K562 (cell line): ENCODE results near the gene CA7. TPM values are rescaled to one million over a fixed set of nuclear protein-coding genes. Genes with fewer than 3 reads are reported as not detected.

Experiments used
- ATAC-seq: fragments of 200-7000 bp; cut with Tn5 transposase; 3 replicates; pipeline ENCODE4 v1.9.1; 2020; ENCODE audit warnings: moderate library complexity
- BruUV-seq: library from RNA; stranded (reverse); fragments of 400-500 nt; replicated peaks from 2 replicates; lab custom pipeline; 2021; lab: Mats Ljungman, UMichigan
- CTCF ChIA-PET: fragments of 300-600 bp; formaldehyde crosslinking; extraction: SDS; loops from one replicate; lab custom pipeline; 2021; ENCODE audit warnings: low intra/inter-chr PET ratio; lab: Yijun Ruan, JAX
- POLR2A ChIA-PET: fragments of 300-600, 350-650 bp; sonication (Branson Sonifier 250); formaldehyde crosslinking; extraction: SDS; loops from one replicate; lab custom pipeline; 2021; ENCODE audit warnings: antibody characterized with exemption, inconsistent platforms; lab: Yijun Ruan, JAX
- DNase-seq, 4 experiments: peaks; one replicate each; pipeline versions ENCODE4 v3.0.0 to v3.0.0-alpha.2; 2011 to 2018; ENCODE audit warnings: low spot score in 3 of 4, mixed read lengths in 3 of 4; ENCODE audit errors: extremely low read depth in 1 of 4
- FAIRE-seq: peaks from 2 replicates; lab custom pipeline; 2011; peaks lifted over from hg19 to GRCh38; lab: Jason Lieb, UNC
- H2AFZ ChIP-seq: 2 replicates; pipeline ENCODE4 v1.6.0; 2011; ENCODE audit warnings: low read depth, low read length, control low read depth, inconsistent platforms
- H3K27ac ChIP-seq: fragments of 200-600 bp; 3 replicates; pipeline ENCODE4 v1.8.0; 2011; ENCODE audit warnings: low read depth, mild to moderate bottlenecking, control low read depth, inconsistent platforms, low read length, moderate library complexity, mixed read lengths; ENCODE audit errors: extremely low read depth
- H3K27me3 ChIP-seq, 2 experiments: fragments of 300-600 bp in 1 of 2; 2 replicates in 1 of 2; 3 replicates in 1 of 2; pipeline versions ENCODE4 v1.6.0 to v1.8.0; 2011; ENCODE audit warnings: inconsistent platforms in 2 of 2, low read length in 2 of 2, mild to moderate bottlenecking in 1 of 2, mixed read lengths in 1 of 2, moderate library complexity in 1 of 2; ENCODE audit not compliant: control insufficient read depth in 2 of 2, insufficient read depth in 2 of 2
- H3K36me3 ChIP-seq: fragments of 300-600 bp; 3 replicates; pipeline ENCODE4 v1.8.0; 2011; ENCODE audit warnings: mild to moderate bottlenecking, low read length, inconsistent platforms; ENCODE audit not compliant: control insufficient read depth, insufficient read depth
- H3K4me1 ChIP-seq, 2 experiments: fragments of 200-600 bp in 1 of 2; replicated peaks in 1 of 2; 2 replicates in 1 of 2; 3 replicates in 1 of 2; pipeline versions ENCODE4 v1.5.1 to v1.8.0; 2011; ENCODE audit warnings: inconsistent platforms in 2 of 2, low read length in 2 of 2, mild to moderate bottlenecking in 1 of 2, mixed read lengths in 1 of 2, moderate library complexity in 1 of 2; ENCODE audit not compliant: control insufficient read depth in 2 of 2, insufficient read depth in 2 of 2
- H3K4me2 ChIP-seq: 2 replicates; pipeline ENCODE4 v1.6.1; 2011; ENCODE audit warnings: low read length, control low read depth, inconsistent platforms, mixed read lengths; ENCODE audit not compliant: insufficient read depth
- H3K4me3 ChIP-seq: fragments of 200-600 bp; sonication (generic), shearing (Covaris generic); 2 replicates; pipeline ENCODE4 v1.5.1; 2016; ENCODE audit warnings: control low read depth, inconsistent platforms
- H3K79me2 ChIP-seq: fragments of 200-600 bp; 3 replicates; pipeline ENCODE4 v1.8.0; 2011; ENCODE audit warnings: low read length, inconsistent platforms; ENCODE audit not compliant: control insufficient read depth, insufficient read depth
- H3K9ac ChIP-seq, 2 experiments: 2 replicates each; pipeline versions ENCODE4 v1.6.0 to v1.6.1; 2011; ENCODE audit warnings: low read depth in 2 of 2, low read length in 2 of 2, control low read depth in 1 of 2, inconsistent platforms in 1 of 2, mild to moderate bottlenecking in 1 of 2, mixed read lengths in 1 of 2; ENCODE audit not compliant: insufficient read depth in 1 of 2
- H3K9me1 ChIP-seq: one replicate; pipeline ENCODE4 v1.6.0; 2011; ENCODE audit warnings: inconsistent platforms, mild to moderate bottlenecking, low read length, moderate library complexity; ENCODE audit not compliant: control insufficient read depth, insufficient read depth
- H3K9me3 ChIP-seq: replicated peaks from 2 replicates; pipeline ENCODE4 v1.5.1; 2011; ENCODE audit warnings: low read depth, low read length, inconsistent platforms; ENCODE audit not compliant: control insufficient read depth, insufficient read depth
- H4K20me1 ChIP-seq: replicated peaks from 2 replicates; pipeline ENCODE4 v1.6.1; 2011; ENCODE audit warnings: low read length, inconsistent platforms, mixed read lengths; ENCODE audit not compliant: control insufficient read depth, insufficient read depth
- MGA ChIP-seq: fragments of 450-650 bp; IDR thresholded peaks from 2 replicates; pipeline ENCODE4 v1.6.1; 2016; ENCODE audit warnings: mild to moderate bottlenecking, moderate library complexity
- ZBTB7A ChIP-seq: IDR thresholded peaks from 2 replicates; pipeline ENCODE4 v1.6.1; 2011; ENCODE audit warnings: low read depth, mild to moderate bottlenecking, low read length, moderate library complexity, borderline replicate concordance; ENCODE audit not compliant: control insufficient read depth
- ZFX ChIP-seq: sonication (generic); formaldehyde crosslinking; IDR thresholded peaks from 2 replicates; pipeline ENCODE4 v1.8.0; 2022; ENCODE audit warnings: mild to moderate bottlenecking, missing genetic modification reagents, moderate library complexity
- WGBS: fragments of 100-300 bp; shearing (Covaris generic); methylation state at CpG from one replicate; pipeline ENCODE4 v1.1.6; 2016; ENCODE audit warnings: low coverage, mixed read lengths; ENCODE audit not compliant: insufficient coverage; ENCODE audit errors: missing lambda C conversion rate; 5-methylcytosine and 5-hydroxymethylcytosine counted together
- in situ Hi-C: fragments of 300-500 bp; cut with MboI; formaldehyde crosslinking; loops from 4 replicates; pipeline ENCODE4 v1.15.0; 2018; ENCODE audit warnings: inconsistent platforms, mixed read lengths
- intact Hi-C: fragments of 100-400 bp; cut with micrococcal nuclease; formaldehyde crosslinking; loops from 2 replicates; pipeline ENCODE4 v1.14.2; 2022
- polyA plus RNA-seq, 8 experiments: library from polyadenylated mRNA; depleted of rRNA in 4 of 8; stranded (reverse) in 5 of 8; unstranded in 3 of 8; fragments of >200 nt; fragmentation: Nextera tagmentation in 2 of 8; fragmentation: Illumina TruSeq in 1 of 8; extraction: Ambion mirVana in 2 of 8; extraction: Trizol in 1 of 8; gene quantifications; 2 replicates each; pipeline versions ENCODE4 v1.2.1 to v1.2.3, GENCODE V29; 2011 to 2014; ENCODE audit warnings: inconsistent platforms in 1 of 8, missing spikeins in 1 of 8
- total RNA-seq, 7 experiments: library from RNA; depleted of rRNA in 6 of 7; stranded (reverse); fragments of >200 nt in 6 of 7; fragmentation: Illumina TruSeq in 2 of 7; extraction: Trizol in 2 of 7; gene quantifications; 2 replicates each; pipeline versions ENCODE4 v1.2.1 to v1.2.3, GENCODE V29; 2011 to 2021; ENCODE audit warnings: low replicate concordance in 1 of 7

CA7 gene
- total and polyA plus RNA-seq, 9 of the 15 experiments (the other 6 are each of a cell fraction or from before 2014, with no cell fraction given), result 0.03 to 0.07 (median 0.05) TPM; not detected in 5

GRCh38 chr16:66848172-66848571 is 4.0 kb downstream of the CA7 start:
- Histone ChIP-seq H3K36me3 (no peaks in the 10 kb centered on the region), H4K20me1 (0 out of 2 replicates have a peak, but pooled peaks cover 4% of the 10 kb centered on the region), H3K27me3 (peaks cover 18 to 20% of the 10 kb centered on the region in 2 experiments; a peak in 4 of 5 replicates), H3K4me3 (no peak overlapping the region), H3K27ac (no peak overlapping the region), H3K9me1 (no peaks in the 10 kb centered on the region), H3K9ac (peak overlapping the region in 1 of 2 experiments; percentile 53; a peak in 2 of 4 replicates), H2AFZ (peak overlapping the region; percentile 1; the same call in 1 of the 2 replicates), H3K79me2 (no peaks in the 10 kb centered on the region), H3K9me3 (no peaks in the 10 kb centered on the region), H3K4me2 (no peak overlapping the region), H3K4me1 (peaks cover 12 to 17% of the 10 kb centered on the region in 2 experiments; a peak in 3 of 5 replicates)
- FAIRE-seq (no peak), DNase-seq (peak in 1 of 4 experiments; percentile 14), ATAC-seq (no peak)
- no TSS peak for BruUV-seq
- ChIA-PET POLR2A (no interaction called here), CTCF (no interaction called here)
- peak; percentile 46; the same call in 1 of the 2 replicates for TF ChIP-seq ZBTB7A
- TF ChIP-seq ZFX, result no peak
- WGBS, result 28% methylated on average over 2 of the region's 2 CpGs
- intact Hi-C loops, result no loop called here
- in situ Hi-C loops, result no loop called here

GRCh38 chr16:66849021-66849420 is 4.8 kb downstream of the CA7 start:
- ATAC-seq, result peak; percentile 36; the same call in 2 of the 3 replicates
- BruUV-seq, result no TSS peak
- Histone ChIP-seq H3K9ac (no peak overlapping the region), H3K4me1 (peaks cover 12 to 15% of the 10 kb centered on the region in 2 experiments; a peak in 3 of 5 replicates), H2AFZ (no peak overlapping the region), H4K20me1 (no peaks in the 10 kb centered on the region), H3K9me1 (no peaks in the 10 kb centered on the region), H3K79me2 (no peaks in the 10 kb centered on the region), H3K4me2 (no peak overlapping the region), H3K4me3 (no peak overlapping the region), H3K27ac (no peak overlapping the region), H3K27me3 (peaks cover 15 to 20% of the 10 kb centered on the region in 2 experiments; a peak in 4 of 5 replicates), H3K36me3 (no peaks in the 10 kb centered on the region), H3K9me3 (no peaks in the 10 kb centered on the region)
- CTCF ChIA-PET, result no interaction called here
- WGBS, result 30% methylated on average over 2 of the region's 2 CpGs
- in situ Hi-C loops (no loop called here), intact Hi-C loops (no loop called here)
- peak in 2 of 4 experiments; percentile 24 to 28 for DNase-seq
- peak; percentile 6 for FAIRE-seq
- POLR2A ChIA-PET, result interaction anchor here (0.9 to 1.4 kb wide), 2 partner anchors 18 to 23 kb away, joined by 4 read pairs; partner anchors contain the start of gene NAE1
- no peak for TF ChIP-seq MGA
